H9 (cell line): Measurements from ENCODE around the gene BIRC7. TPM values are rescaled to one million over a fixed set of nuclear protein-coding genes. Genes with fewer than 3 reads are reported as not detected.

Source experiments
- DNase-seq: peaks from one replicate; pipeline ENCODE4 v3.0.0-alpha.2; 2017
- H2AFZ ChIP-seq: one replicate; pipeline ENCODE4 v1.6.1; 2013; ENCODE audit warnings: mild to moderate bottlenecking, low read length, control low read depth, moderate library complexity
- H2AK5ac ChIP-seq: 2 replicates; pipeline ENCODE4 v1.6.1; 2013; ENCODE audit warnings: low read length, control low read depth, mixed read lengths; ENCODE audit not compliant: insufficient read length
- H2BK120ac ChIP-seq: one replicate; pipeline ENCODE4 v1.6.1; 2013; ENCODE audit warnings: low read depth, mild to moderate bottlenecking, low read length, control low read depth, inconsistent platforms; ENCODE audit not compliant: poor library complexity, severe bottlenecking
- H2BK12ac ChIP-seq: 2 replicates; pipeline ENCODE4 v1.6.1; 2013; ENCODE audit warnings: low read length, control low read depth, mixed read lengths, low read depth; ENCODE audit not compliant: insufficient read length
- H2BK15ac ChIP-seq: 2 replicates; pipeline ENCODE4 v1.6.1; 2013; ENCODE audit warnings: low read depth, low read length, control low read depth
- H2BK20ac ChIP-seq: one replicate; pipeline ENCODE4 v1.6.1; 2013; ENCODE audit warnings: low read depth, mild to moderate bottlenecking, low read length, control low read depth, inconsistent platforms; ENCODE audit not compliant: poor library complexity, severe bottlenecking
- H2BK5ac ChIP-seq: 2 replicates; pipeline ENCODE4 v1.6.1; 2013; ENCODE audit warnings: low read length, control low read depth, mixed read lengths; ENCODE audit not compliant: insufficient read length
- H3K14ac ChIP-seq: 2 replicates; pipeline ENCODE4 v1.6.1; 2013; ENCODE audit warnings: low read length, control low read depth; ENCODE audit not compliant: insufficient read depth
- H3K18ac ChIP-seq: 2 replicates; pipeline ENCODE4 v1.6.1; 2013; ENCODE audit warnings: low read depth, mild to moderate bottlenecking, mixed read lengths, low read length, control low read depth; ENCODE audit not compliant: insufficient read length
- H3K23ac ChIP-seq: 2 replicates; pipeline ENCODE4 v1.6.1; 2013; ENCODE audit warnings: low read length, control low read depth, mixed read lengths, low read depth; ENCODE audit not compliant: insufficient read length
- H3K23me2 ChIP-seq: 2 replicates; pipeline ENCODE4 v1.6.1; 2013; ENCODE audit warnings: low read depth, mild to moderate bottlenecking, mixed read lengths, low read length, control low read depth; ENCODE audit not compliant: insufficient read length, poor library complexity, severe bottlenecking
- H3K27ac ChIP-seq: 2 replicates; pipeline ENCODE4 v1.5.1; 2013; ENCODE audit warnings: low read length, control low read depth, mixed read lengths, low read depth; ENCODE audit not compliant: insufficient read length
- H3K27me3 ChIP-seq: 2 replicates; pipeline ENCODE4 v1.6.1; 2013; ENCODE audit warnings: low read length, control low read depth, inconsistent platforms; ENCODE audit not compliant: insufficient read depth
- H3K4ac ChIP-seq: 2 replicates; pipeline ENCODE4 v1.6.1; 2013; ENCODE audit warnings: low read depth, mild to moderate bottlenecking, control low read depth, inconsistent platforms, low read length, moderate library complexity
- H3K4me1 ChIP-seq: 2 replicates; pipeline ENCODE4 v1.6.1; 2013; ENCODE audit warnings: low read length, control low read depth, inconsistent platforms; ENCODE audit not compliant: insufficient read depth
- H3K4me2 ChIP-seq: 2 replicates; pipeline ENCODE4 v1.6.1; 2013; ENCODE audit warnings: low read length, control low read depth, mixed read lengths; ENCODE audit not compliant: insufficient read length, insufficient read depth
- H3K56ac ChIP-seq: 2 replicates; pipeline ENCODE4 v1.6.1; 2013; ENCODE audit warnings: low read depth, mild to moderate bottlenecking, mixed read lengths, low read length, control low read depth; ENCODE audit not compliant: insufficient read length
- H3K79me1 ChIP-seq: 2 replicates; pipeline ENCODE4 v1.6.1; 2013; ENCODE audit warnings: low read depth, mild to moderate bottlenecking, moderate library complexity, low read length, control low read depth, inconsistent platforms; ENCODE audit not compliant: insufficient read depth, poor library complexity, severe bottlenecking
- H3K79me2 ChIP-seq: 2 replicates; pipeline ENCODE4 v1.6.1; 2013; ENCODE audit warnings: low read length, control low read depth, inconsistent platforms; ENCODE audit not compliant: insufficient read depth
- H3K9ac ChIP-seq: 2 replicates; pipeline ENCODE4 v1.6.1; 2013; ENCODE audit warnings: low read length, control low read depth, mixed read lengths; ENCODE audit not compliant: insufficient read length; ENCODE audit errors: extremely low read depth
- H3K9me3 ChIP-seq: one replicate; pipeline ENCODE4 v1.6.1; 2013; ENCODE audit warnings: low read depth, low read length, inconsistent platforms; ENCODE audit not compliant: control insufficient read depth
- H3T11ph ChIP-seq: one replicate; pipeline ENCODE4 v1.6.1; 2013; ENCODE audit warnings: mild to moderate bottlenecking, low read length, control low read depth, inconsistent platforms
- H4K20me1 ChIP-seq: one replicate; pipeline ENCODE4 v1.6.1; 2013; ENCODE audit not compliant: control insufficient read depth, insufficient read length, insufficient read depth
- H4K5ac ChIP-seq: 2 replicates; pipeline ENCODE4 v1.6.1; 2013; ENCODE audit warnings: low read depth, mild to moderate bottlenecking, mixed read lengths, low read length, control low read depth; ENCODE audit not compliant: insufficient read length
- H4K8ac ChIP-seq: replicated peaks from 2 replicates; pipeline ENCODE4 v1.6.1; 2013; ENCODE audit warnings: low read length, control low read depth, mixed read lengths, low read depth; ENCODE audit not compliant: insufficient read length
- H4K91ac ChIP-seq: 2 replicates; pipeline ENCODE4 v1.6.1; 2013; ENCODE audit warnings: low read depth, mild to moderate bottlenecking, moderate library complexity, mixed read lengths, low read length, control low read depth; ENCODE audit not compliant: insufficient read length
- H3K27ac Mint-ChIP-seq, 3 experiments: 2 replicates in 2 of 3; 3 replicates in 1 of 3; pipeline ENCODE4 v1.8.0; 2020 to 2021; ENCODE audit warnings: mixed read lengths in 3 of 3, mild to moderate bottlenecking in 1 of 3, moderate library complexity in 1 of 3
- H3K27me3 Mint-ChIP-seq: 2 replicates; pipeline ENCODE4 v1.8.0; 2021; ENCODE audit warnings: low read depth, mild to moderate bottlenecking, moderate library complexity, mixed read lengths
- H3K36me3 Mint-ChIP-seq, 3 experiments: 2 replicates in 2 of 3; 3 replicates in 1 of 3; pipeline ENCODE4 v1.8.0; 2020 to 2021; ENCODE audit warnings: low read depth in 3 of 3, mixed read lengths in 3 of 3; ENCODE audit not compliant: insufficient read depth in 1 of 3
- H3K4me1 Mint-ChIP-seq, 2 experiments: 2 replicates each; pipeline ENCODE4 v1.8.0; 2020; ENCODE audit warnings: mixed read lengths in 2 of 2
- H3K4me3 Mint-ChIP-seq, 2 experiments: 2 replicates in 1 of 2; 3 replicates in 1 of 2; pipeline ENCODE4 v1.8.0; 2020 to 2021; ENCODE audit warnings: mild to moderate bottlenecking in 2 of 2, mixed read lengths in 2 of 2, moderate library complexity in 1 of 2
- H3K9me3 Mint-ChIP-seq, 2 experiments: 2 replicates in 1 of 2; 3 replicates in 1 of 2; pipeline ENCODE4 v1.8.0; 2020; ENCODE audit warnings: mild to moderate bottlenecking in 2 of 2, mixed read lengths in 2 of 2, moderate library complexity in 1 of 2
- CTCF ChIP-seq: fragments of 200-600 bp; sonication (generic); conservative IDR thresholded peaks from 3 replicates; pipeline ENCODE4 v1.8.0; 2021; ENCODE audit warnings: antibody characterized with exemption, mild to moderate bottlenecking
- WGBS: extraction: QIAGEN DNeasy Blood & Tissue Kit; methylation state at CpG from one replicate; pipeline ENCODE4 v1.1.7; 2013; ENCODE audit warnings: missing lambda C conversion rate, low lambda C conversion rate, mixed read lengths; ENCODE audit not compliant: insufficient read length; ENCODE audit errors: extremely low coverage; 5-methylcytosine and 5-hydroxymethylcytosine counted together
- total RNA-seq: library from RNA; stranded (reverse); gene quantifications from 2 replicates; pipeline ENCODE4 v1.2.1, GENCODE V29; 2021

Gene BIRC7
- total RNA-seq, 1 experiment from 2014 or later = not detected

- Histone ChIP-seq H3K23ac (no peak overlapping the region), H2BK20ac (no peak overlapping the region), H2AK5ac (no peak overlapping the region), H2AFZ (no peak overlapping the region), H3K14ac (no peak overlapping the region), H3K4ac (no peak overlapping the region), H3K27me3 (no peaks in the 10 kb centered on the region), H2BK5ac (no peak overlapping the region), H2BK120ac (no peak overlapping the region), H2BK12ac (no peak overlapping the region), H3K4me2 (no peak overlapping the region), H3K9me3 (no peaks in the 10 kb centered on the region), H4K8ac (no peak overlapping the region), H2BK15ac (no peak overlapping the region), H3K79me2 (peaks cover 24% of the 10 kb centered on the region; the same call in 1 of the 2 replicates), H3K23me2 (no peaks in the 10 kb centered on the region), H4K5ac (no peak overlapping the region), H3K4me1 (no peaks in the 10 kb centered on the region), H4K91ac (no peak overlapping the region), H3K18ac (no peak overlapping the region), H3K27ac (no peak overlapping the region), H4K20me1 (no peaks in the 10 kb centered on the region), H3T11ph (no peak overlapping the region), H3K79me1 (peaks cover 17% of the 10 kb centered on the region), H3K56ac (no peak overlapping the region), H3K9ac (no peak overlapping the region)
- no peak overlapping the region for H3K4me3 Mint-ChIP-seq
- WGBS = no CpG with 5 or more reads among the region's 5 CpGs
- H3K27me3 Mint-ChIP-seq = no peaks in the 10 kb centered on the region
- H3K4me1 Mint-ChIP-seq = no peaks in the 10 kb centered on the region
- H3K36me3 Mint-ChIP-seq = peaks cover 20 to 93% (median 82%) of the 10 kb centered on the region in 3 experiments; a peak in 6 of 7 replicates
- 0 out of 7 replicates have a peak overlapping the region, but pooled peaks of 1 of the 3 experiments have one; percentile 10 for H3K27ac Mint-ChIP-seq
- H3K9me3 Mint-ChIP-seq = no peaks in the 10 kb centered on the region
- DNase-seq = no peak
- no peak for TF ChIP-seq CTCF
Observed at GRCh38 chr20:63204362-63204761, 31.3 kb upstream of the BIRC7 start.
